Measurements from ENCODE around the gene LMNTD1. TPM values are rescaled to one million over a fixed set of nuclear protein-coding genes. Genes with fewer than 3 reads are reported as not detected.
"Not testable (repeated sequence)": the region's sequence is repeated elsewhere in the genome, so short reads cannot be mapped to it uniquely, and the experiment has no call there.

The LMNTD1 gene
- total RNA-seq, 1 donor from 2014 or later: not detected

- DNase-seq (ENCODE audit: low spot score): no peak
Observed at GRCh38 chr12:25433581-25434325, 119.3 kb downstream of the LMNTD1 start.

GRCh38 chr12:25433024-25433423 lies 120.1 kb downstream of the LMNTD1 start:
- no peak for DNase-seq (ENCODE audit: low spot score)

- no peak for DNase-seq (ENCODE audit: low spot score)
Observed at GRCh38 chr12:25427337-25428249, 125.5 kb downstream of the LMNTD1 start.

GRCh38 chr12:25426821-25427220 lies 126.3 kb downstream of the LMNTD1 start:
- DNase-seq (ENCODE audit: low spot score): not testable (repeated sequence)

All from mesenteric fat pad (tissue), 1 donor.